ENCODE measurements around the gene MPL. TPM values are rescaled to one million over a fixed set of nuclear protein-coding genes. Genes with fewer than 3 reads are reported as not detected.

The MPL gene
- total and polyA plus RNA-seq, 11 donors, result 0.11 to 0.98 (median 0.48) TPM; not detected in 1

GRCh38 chr1:43304314-43304681 lies 33.3 kb upstream of the MPL start:
- H3K4me3 ChIP-seq, result peak overlapping the region in 10 of 12 donors; percentile 30 to 66 (median 52)
- H3K36me3 ChIP-seq, result peaks cover 0 to 38% (median 7%) of the 10 kb centered on the region in 9 donors
- H3K27me3 ChIP-seq, result no peaks in the 10 kb centered on the region
- ATAC-seq (no peak), DNase-seq (no peak)
- intact Hi-C loops (cut with DNase I), result loop anchor here in 5 of 10 donors (2.0 to 5.0 kb wide), 6 partner anchors 38 to 67 kb away; partner anchors contain the start of gene ELOVL1 (in 1 of the 5)
- H3K27ac ChIP-seq, result peak overlapping the region in 10 of 12 donors; percentile 27 to 93 (median 78)
- H3K4me1 ChIP-seq, result peaks cover 0 to 58% (median 22%) of the 10 kb centered on the region in 12 donors
- no peaks in the 10 kb centered on the region for H3K9me3 ChIP-seq
- TF ChIP-seq POLR2A (IDR thresholded peaks at IDR 0.05), result no peak
- peak in 2 of 12 donors; percentile 21 to 24 for TF ChIP-seq CTCF (IDR thresholded peaks at IDR 0.05)
- WGBS, 4 donors, result 38 to 55% (median 47%) methylated on average over 8 of the region's 8 CpGs

- intact Hi-C loops (cut with DNase I), result loop anchor here in 5 of 10 donors (2.0 to 5.0 kb wide), 6 partner anchors 37 to 68 kb away; partner anchors contain the start of gene ELOVL1 (in 1 of the 5)
- peak overlapping the region in 10 of 12 donors; percentile 30 to 66 (median 52) for H3K4me3 ChIP-seq
- 73 to 91% (median 81%) methylated on average over 41 to 46 of the region's 46 CpGs for WGBS, 4 donors
- ATAC-seq, result no peak
- TF ChIP-seq CTCF (IDR thresholded peaks at IDR 0.05) (no peak), POLR2A (IDR thresholded peaks at IDR 0.05) (no peak)
- no peaks in the 10 kb centered on the region for H3K9me3 ChIP-seq
- peaks cover 0 to 57% (median 17%) of the 10 kb centered on the region in 12 donors for H3K4me1 ChIP-seq
- DNase-seq, result peak in 1 of 5 donors; percentile 27
- peaks cover 0 to 43% (median 9%) of the 10 kb centered on the region in 9 donors for H3K36me3 ChIP-seq
- H3K27ac ChIP-seq, result peak overlapping the region in 4 of 12 donors; percentile 54 to 82 (median 78)
- H3K27me3 ChIP-seq, result no peaks in the 10 kb centered on the region
Measured at GRCh38 chr1:43304771-43305300, 32.8 kb upstream of the MPL start.

GRCh38 chr1:43305461-43305860 lies 32.2 kb upstream of the MPL start:
- TF ChIP-seq POLR2A (IDR thresholded peaks at IDR 0.05) (no peak), CTCF (IDR thresholded peaks at IDR 0.05) (no peak)
- WGBS, 4 donors, result 79 to 84% (median 81%) methylated on average over 3 of the region's 3 CpGs
- intact Hi-C loops (cut with DNase I), result loop anchor here in 1 of 10 donors (2.0 kb wide), 1 partner anchor 67 kb away; no protein-coding TSS in a partner anchor
- Histone ChIP-seq H3K27ac (peak overlapping the region in 1 of 12 donors; percentile 20), H3K36me3 (peaks cover 0 to 50% (median 9%) of the 10 kb centered on the region in 9 donors), H3K9me3 (no peaks in the 10 kb centered on the region), H3K4me1 (peaks cover 0 to 52% (median 16%) of the 10 kb centered on the region in 12 donors), H3K4me3 (no peak overlapping the region), H3K27me3 (no peaks in the 10 kb centered on the region)
- DNase-seq, result peak in 1 of 5 donors; percentile 16
- no peak for ATAC-seq

- H3K36me3 ChIP-seq, result peaks cover 0 to 56% (median 9%) of the 10 kb centered on the region in 9 donors
- H3K27me3 ChIP-seq, result no peaks in the 10 kb centered on the region
- peaks cover 0 to 52% (median 16%) of the 10 kb centered on the region in 12 donors for H3K4me1 ChIP-seq
- TF ChIP-seq CTCF (IDR thresholded peaks at IDR 0.05) (no peak), POLR2A (IDR thresholded peaks at IDR 0.05) (no peak)
- no peaks in the 10 kb centered on the region for H3K9me3 ChIP-seq
- no peak overlapping the region for H3K4me3 ChIP-seq
- intact Hi-C loops (cut with DNase I), result loop anchor here in 1 of 10 donors (2.0 kb wide), 1 partner anchor 67 kb away; no protein-coding TSS in a partner anchor
- WGBS, 4 donors, result 83 to 89% (median 86%) methylated on average over 6 of the region's 6 CpGs
- no peak for ATAC-seq
- H3K27ac ChIP-seq, result peak overlapping the region in 1 of 12 donors; percentile 20
- DNase-seq, result no peak
Measured at GRCh38 chr1:43305926-43306687, 31.5 kb upstream of the MPL start.
